Astrocyte (in vitro differentiated cells and primary cell): ENCODE results near the gene CACNA1C. TPM values are rescaled to one million over a fixed set of nuclear protein-coding genes. Genes with fewer than 3 reads are reported as not detected.

Experiments used
- DNase-seq: peaks from one replicate; pipeline ENCODE4 v3.0.0-alpha.2; 2010; ENCODE audit warnings: low read depth
- FAIRE-seq: peaks from 2 replicates; lab custom pipeline; 2011; peaks lifted over from hg19 to GRCh38; lab: Jason Lieb, UNC
- H2AFZ ChIP-seq: 2 replicates; pipeline ENCODE4 v1.6.0; 2012; ENCODE audit warnings: low read depth, low read length, inconsistent platforms
- H3K27ac ChIP-seq: 2 replicates; pipeline ENCODE4 v1.5.1; 2011; ENCODE audit warnings: low read depth, low read length, inconsistent platforms
- H3K27me3 ChIP-seq: 2 replicates; pipeline ENCODE4 v1.6.0; 2011; ENCODE audit warnings: low read length, inconsistent platforms; ENCODE audit not compliant: insufficient read depth
- H3K36me3 ChIP-seq: 2 replicates; pipeline ENCODE4 v1.5.1; 2011; ENCODE audit warnings: low read length, inconsistent platforms; ENCODE audit not compliant: insufficient read depth
- H3K4me1 ChIP-seq: 2 replicates; pipeline ENCODE4 v1.5.1; 2011; ENCODE audit warnings: low read length, inconsistent platforms; ENCODE audit not compliant: insufficient read depth
- H3K4me2 ChIP-seq: 2 replicates; pipeline ENCODE4 v1.6.0; 2012; ENCODE audit warnings: low read length, inconsistent platforms
- H3K4me3 ChIP-seq: 2 replicates; pipeline ENCODE4 v1.5.1; 2011; ENCODE audit warnings: low read depth, mild to moderate bottlenecking, low read length, inconsistent platforms; ENCODE audit not compliant: insufficient read depth
- H3K79me2 ChIP-seq: 2 replicates; pipeline ENCODE4 v1.6.0; 2012; ENCODE audit warnings: mild to moderate bottlenecking, low read length, inconsistent platforms; ENCODE audit not compliant: insufficient read depth
- H3K9ac ChIP-seq: 2 replicates; pipeline ENCODE4 v1.6.0; 2012; ENCODE audit warnings: mild to moderate bottlenecking, low read length, inconsistent platforms
- H3K9me3 ChIP-seq: 2 replicates; pipeline ENCODE4 v1.5.1; 2012; ENCODE audit warnings: low read depth, mild to moderate bottlenecking, low read length, inconsistent platforms; ENCODE audit not compliant: insufficient read depth
- H4K20me1 ChIP-seq: 2 replicates; pipeline ENCODE4 v1.6.0; 2012; ENCODE audit warnings: low read length, inconsistent platforms; ENCODE audit not compliant: insufficient read depth
- H3K27ac Mint-ChIP-seq: one replicate; pipeline ENCODE4 v1.8.0; 2021; ENCODE audit warnings: mild to moderate bottlenecking, mixed read lengths; ENCODE audit not compliant: unreplicated experiment
- H3K27me3 Mint-ChIP-seq: one replicate; pipeline ENCODE4 v1.8.0; 2021; ENCODE audit warnings: low read depth, mixed read lengths; ENCODE audit not compliant: unreplicated experiment
- H3K36me3 Mint-ChIP-seq: one replicate; pipeline ENCODE4 v1.8.0; 2021; ENCODE audit warnings: low read depth, mixed read lengths; ENCODE audit not compliant: unreplicated experiment
- H3K4me1 Mint-ChIP-seq: one replicate; pipeline ENCODE4 v1.8.0; 2021; ENCODE audit warnings: low read depth, mixed read lengths; ENCODE audit not compliant: unreplicated experiment
- H3K4me3 Mint-ChIP-seq: one replicate; pipeline ENCODE4 v1.8.0; 2021; ENCODE audit warnings: mild to moderate bottlenecking, moderate library complexity, mixed read lengths; ENCODE audit not compliant: unreplicated experiment
- H3K9me3 Mint-ChIP-seq: one replicate; pipeline ENCODE4 v1.8.0; 2021; ENCODE audit warnings: mild to moderate bottlenecking, mixed read lengths; ENCODE audit not compliant: unreplicated experiment
- EZH2 ChIP-seq: IDR thresholded peaks from 2 replicates; pipeline ENCODE4 v1.6.1; 2012; ENCODE audit warnings: mild to moderate bottlenecking, low read length, inconsistent platforms; ENCODE audit not compliant: insufficient read depth
- total RNA-seq: library from RNA; stranded (reverse); gene quantifications from 2 replicates; pipeline ENCODE4 v1.2.1, GENCODE V29; 2021
- TF ChIP-seq, protein P1 (sequence below): IDR thresholded peaks from 2 replicates; pipeline ENCODE4 v1.5.1; 2011; ENCODE audit warnings: low read depth, mild to moderate bottlenecking, inconsistent platforms, low read length, moderate library complexity; ENCODE audit not compliant: insufficient read depth

Gene CACNA1C
- total RNA-seq, 1 donor from 2014 or later, result 2.1 TPM

GRCh38 chr12:2652011-2652400 is 599.2 kb downstream of the CACNA1C start:
- H3K27ac Mint-ChIP-seq, result no peak overlapping the region
- DNase-seq (no peak), FAIRE-seq (no peak)
- H3K4me3 Mint-ChIP-seq, result no peak overlapping the region
- no peak overlapping the region for H3K4me3 ChIP-seq
- no peak overlapping the region for H3K27ac ChIP-seq
- no peak overlapping the region for H2AFZ ChIP-seq
- H3K4me1 ChIP-seq, result no peaks in the 10 kb centered on the region
- no peaks in the 10 kb centered on the region for H3K9me3 ChIP-seq
- TF ChIP-seq EZH2, result no peak
- TF ChIP-seq, protein P1, sequence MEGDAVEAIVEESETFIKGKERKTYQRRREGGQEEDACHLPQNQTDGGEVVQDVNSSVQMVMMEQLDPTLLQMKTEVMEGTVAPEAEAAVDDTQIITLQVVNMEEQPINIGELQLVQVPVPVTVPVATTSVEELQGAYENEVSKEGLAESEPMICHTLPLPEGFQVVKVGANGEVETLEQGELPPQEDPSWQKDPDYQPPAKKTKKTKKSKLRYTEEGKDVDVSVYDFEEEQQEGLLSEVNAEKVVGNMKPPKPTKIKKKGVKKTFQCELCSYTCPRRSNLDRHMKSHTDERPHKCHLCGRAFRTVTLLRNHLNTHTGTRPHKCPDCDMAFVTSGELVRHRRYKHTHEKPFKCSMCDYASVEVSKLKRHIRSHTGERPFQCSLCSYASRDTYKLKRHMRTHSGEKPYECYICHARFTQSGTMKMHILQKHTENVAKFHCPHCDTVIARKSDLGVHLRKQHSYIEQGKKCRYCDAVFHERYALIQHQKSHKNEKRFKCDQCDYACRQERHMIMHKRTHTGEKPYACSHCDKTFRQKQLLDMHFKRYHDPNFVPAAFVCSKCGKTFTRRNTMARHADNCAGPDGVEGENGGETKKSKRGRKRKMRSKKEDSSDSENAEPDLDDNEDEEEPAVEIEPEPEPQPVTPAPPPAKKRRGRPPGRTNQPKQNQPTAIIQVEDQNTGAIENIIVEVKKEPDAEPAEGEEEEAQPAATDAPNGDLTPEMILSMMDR, result no peak
- H3K27me3 Mint-ChIP-seq, result peaks cover 37% of the 10 kb centered on the region
- no peaks in the 10 kb centered on the region for H4K20me1 ChIP-seq
- H3K4me1 Mint-ChIP-seq, result no peaks in the 10 kb centered on the region
- H3K79me2 ChIP-seq, result no peaks in the 10 kb centered on the region
- no peaks in the 10 kb centered on the region for H3K36me3 Mint-ChIP-seq
- peaks cover 3% of the 10 kb centered on the region for H3K27me3 ChIP-seq
- no peak overlapping the region for H3K9ac ChIP-seq
- no peak overlapping the region for H3K4me2 ChIP-seq
- no peaks in the 10 kb centered on the region for H3K36me3 ChIP-seq
- H3K9me3 Mint-ChIP-seq, result peaks cover 6% of the 10 kb centered on the region

GRCh38 chr12:2652401-2653081 is 599.8 kb downstream of the CACNA1C start:
- Histone ChIP-seq H3K4me2 (no peak overlapping the region), H3K27ac (no peak overlapping the region), H3K9me3 (no peaks in the 10 kb centered on the region), H3K9ac (no peak overlapping the region), H3K27me3 (peaks cover 3% of the 10 kb centered on the region), H3K79me2 (no peaks in the 10 kb centered on the region), H4K20me1 (no peaks in the 10 kb centered on the region), H2AFZ (no peak overlapping the region), H3K4me1 (no peaks in the 10 kb centered on the region), H3K36me3 (no peaks in the 10 kb centered on the region), H3K4me3 (no peak overlapping the region)
- no peaks in the 10 kb centered on the region for H3K36me3 Mint-ChIP-seq
- DNase-seq (no peak), FAIRE-seq (no peak)
- H3K9me3 Mint-ChIP-seq, result peaks cover 6% of the 10 kb centered on the region
- H3K27ac Mint-ChIP-seq, result no peak overlapping the region
- peaks cover 37% of the 10 kb centered on the region for H3K27me3 Mint-ChIP-seq
- H3K4me1 Mint-ChIP-seq, result no peaks in the 10 kb centered on the region
- TF ChIP-seq, protein P1, result no peak
- no peak for TF ChIP-seq EZH2
- H3K4me3 Mint-ChIP-seq, result no peak overlapping the region

DNA sequence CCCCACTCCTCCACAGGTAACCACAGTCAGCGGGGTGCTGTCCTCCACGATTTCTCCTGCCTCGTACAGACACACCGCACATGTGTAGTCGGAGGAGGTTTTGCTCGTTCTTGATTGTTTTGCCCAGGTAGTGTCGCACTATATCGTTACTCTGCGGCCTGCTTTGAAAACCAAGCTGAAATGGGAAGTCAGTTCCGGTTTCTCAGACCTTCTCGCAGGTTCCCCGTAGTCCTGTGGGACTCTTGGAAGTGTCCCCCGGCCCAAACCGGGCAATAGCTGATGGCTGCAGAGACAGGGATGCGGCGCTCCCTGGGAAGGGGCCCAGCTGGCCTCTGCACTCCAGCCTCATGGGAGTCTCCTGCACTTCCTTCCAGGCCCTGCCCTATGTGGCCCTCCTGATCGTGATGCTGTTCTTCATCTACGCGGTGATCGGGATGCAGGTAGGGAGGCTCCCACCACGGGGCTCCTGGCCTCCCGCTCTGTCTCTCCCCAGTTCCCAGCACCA is 600.7 kb downstream of the CACNA1C start:
- DNase-seq, result no peak
- no peak overlapping the region for H3K27ac Mint-ChIP-seq
- no peak overlapping the region for H3K4me2 ChIP-seq
- H3K9me3 ChIP-seq, result no peaks in the 10 kb centered on the region
- no peak overlapping the region for H3K4me3 Mint-ChIP-seq
- H3K27me3 Mint-ChIP-seq, result peaks cover 32% of the 10 kb centered on the region
- H3K4me1 ChIP-seq, result no peaks in the 10 kb centered on the region
- FAIRE-seq, result no peak
- no peak overlapping the region for H3K27ac ChIP-seq
- H3K4me3 ChIP-seq, result no peak overlapping the region
- peaks cover 6% of the 10 kb centered on the region for H3K9me3 Mint-ChIP-seq
- no peaks in the 10 kb centered on the region for H3K36me3 ChIP-seq
- TF ChIP-seq, protein P1, result no peak
- TF ChIP-seq EZH2, result no peak
- peaks cover 3% of the 10 kb centered on the region for H3K27me3 ChIP-seq
- H3K79me2 ChIP-seq, result no peaks in the 10 kb centered on the region
- no peaks in the 10 kb centered on the region for H3K36me3 Mint-ChIP-seq
- H4K20me1 ChIP-seq, result no peaks in the 10 kb centered on the region
- no peaks in the 10 kb centered on the region for H3K4me1 Mint-ChIP-seq
- no peak overlapping the region for H2AFZ ChIP-seq
- H3K9ac ChIP-seq, result no peak overlapping the region
